ENCODE results near the gene AMELX. TPM values are rescaled to one million over a fixed set of nuclear protein-coding genes. Genes with fewer than 3 reads are reported as not detected.

The AMELX gene
- not detected for polyA plus RNA-seq (2012; ENCODE audit: insufficient read depth, insufficient read length)

- DNase-seq (ENCODE audit: low read depth, low spot score): no peak
These were observed at the start of gene AMELX for GRCh38 chrX:11293113-11293512. Gene AMELX, plus strand, starts transcription at chrX:11293413. Its CDS starts 1,376 bp downstream, at chrX:11294789.

DNA sequence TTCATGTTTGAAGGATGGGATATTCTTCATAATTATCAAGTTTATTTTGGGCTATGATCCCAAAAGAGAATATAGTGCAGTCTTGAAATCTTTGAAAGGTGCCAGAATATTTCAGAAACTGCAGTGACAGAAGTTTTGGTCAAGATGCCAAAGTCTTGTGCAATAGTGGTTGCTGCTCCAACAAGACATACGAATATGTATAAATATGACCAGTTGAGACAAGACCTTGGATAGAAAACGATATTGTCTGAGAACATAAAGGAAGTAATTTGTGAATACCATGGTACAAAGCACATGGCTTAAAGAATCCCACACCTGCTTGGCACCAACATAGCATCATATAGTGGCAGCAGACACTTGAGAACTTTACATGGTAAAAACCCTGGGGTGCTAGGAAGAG lies 48.6 kb upstream of the AMELX start:
- no peak overlapping the region for H3K4me3 ChIP-seq (ENCODE audit: low read length)
- no peak for DNase-seq (ENCODE audit: low read depth, low spot score)

More at GRCh38 chrX:11293113-11293512, at the start of gene AMELX:
- no peak within 1 kb of the TSS for H3K4me3 ChIP-seq (ENCODE audit: low read length)

GRCh38 chrX:11254417-11255109 lies 38.6 kb upstream of the AMELX start:
- no peak for DNase-seq (ENCODE audit: low read depth, low spot score)
- H3K4me3 ChIP-seq (ENCODE audit: low read length): no peak overlapping the region

DNA sequence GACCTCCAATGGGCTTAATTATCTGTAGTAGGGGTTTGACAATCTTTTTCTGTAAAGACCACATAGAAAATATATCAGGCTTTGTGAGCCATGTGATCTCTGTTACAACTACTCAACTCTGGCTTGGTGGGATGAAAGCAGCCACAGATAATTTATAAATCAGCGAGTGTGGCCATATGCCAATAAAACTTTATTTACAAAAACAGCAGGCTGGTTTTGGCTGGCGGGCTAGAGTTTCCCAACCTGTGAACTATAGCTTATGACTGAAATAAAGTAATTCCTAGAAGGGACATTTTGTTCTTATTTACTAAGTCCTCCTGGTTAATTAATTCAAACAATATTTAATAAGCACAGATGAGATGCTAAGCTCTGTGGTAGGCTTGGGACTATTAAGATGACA lies 35.9 kb upstream of the AMELX start:
- no peak for DNase-seq (ENCODE audit: low read depth, low spot score)
- no peak overlapping the region for H3K4me3 ChIP-seq (ENCODE audit: low read length)

- no peak for DNase-seq (ENCODE audit: low read depth, low spot score)
- H3K4me3 ChIP-seq (ENCODE audit: low read length): no peak overlapping the region
These were observed 35.5 kb upstream of the AMELX start for GRCh38 chrX:11257711-11258110.

DNA sequence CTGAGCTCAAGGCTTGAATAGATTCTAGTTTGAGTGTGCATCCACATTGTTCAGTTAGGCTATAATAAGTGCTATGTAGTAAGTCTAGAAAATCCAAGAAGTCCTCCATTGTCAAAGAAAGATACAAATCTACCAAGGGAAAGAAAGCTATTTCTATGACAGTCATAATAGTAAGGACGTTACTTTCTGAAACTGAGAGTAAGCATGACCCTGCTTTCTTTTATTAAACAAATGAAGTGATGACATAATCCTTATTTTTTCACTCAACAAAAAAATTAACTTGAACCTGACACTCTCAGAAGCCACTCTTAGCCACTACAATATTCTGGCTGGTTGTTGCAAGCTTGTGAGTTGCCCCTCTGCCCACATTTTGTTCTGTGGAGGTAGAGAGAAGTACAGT lies 33.8 kb upstream of the AMELX start:
- DNase-seq (ENCODE audit: low read depth, low spot score): no peak

GRCh38 chrX:11261260-11261659 lies 32.0 kb upstream of the AMELX start:
- H3K4me3 ChIP-seq (ENCODE audit: low read length): no peak overlapping the region
- no peak for DNase-seq (ENCODE audit: low read depth, low spot score)

More for the DNA sequence above, 33.8 kb upstream of the AMELX start:
- H3K4me3 ChIP-seq (ENCODE audit: low read length): no peak overlapping the region

DNA sequence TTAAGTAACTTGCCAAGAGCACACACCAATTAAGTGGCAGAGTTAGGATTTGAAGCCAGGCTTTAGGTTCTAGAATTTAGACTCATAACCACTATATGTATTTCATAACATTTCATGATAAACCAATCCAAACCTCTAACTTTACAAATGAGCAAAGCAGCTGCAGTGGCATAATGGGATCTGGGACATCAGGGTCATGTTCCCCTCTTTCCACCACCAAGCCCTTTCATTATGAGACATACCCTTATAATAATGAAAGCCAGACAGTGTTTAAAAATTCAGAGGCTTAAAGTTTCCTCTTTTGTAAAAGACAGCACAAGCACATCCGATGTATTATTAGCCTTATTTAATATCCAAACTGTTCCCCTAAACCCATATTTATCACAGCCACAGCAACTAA lies 28.3 kb upstream of the AMELX start:
- no peak for DNase-seq (ENCODE audit: low read depth, low spot score)

DNA sequence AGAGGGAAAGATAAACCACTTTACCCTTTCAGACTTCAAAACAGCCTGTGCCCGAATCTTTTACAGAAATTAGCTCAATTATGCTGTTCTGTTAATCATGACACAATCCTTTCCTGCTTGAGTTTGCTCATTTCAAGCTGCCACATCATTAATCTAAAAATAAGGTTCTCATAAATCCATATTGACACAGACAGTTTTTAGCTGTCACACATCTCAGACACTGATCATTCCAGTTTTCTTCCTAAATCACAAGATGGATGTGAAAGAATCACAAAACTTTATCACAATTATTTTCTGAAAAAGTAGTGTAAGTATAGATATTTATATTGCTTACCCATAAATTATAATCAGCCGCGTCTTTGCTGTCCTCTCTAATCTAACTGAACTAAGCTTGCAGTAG lies 27.9 kb upstream of the AMELX start:
- no peak for DNase-seq (ENCODE audit: low read depth, low spot score)
- H3K4me3 ChIP-seq (ENCODE audit: low read length): no peak overlapping the region

More for the DNA sequence above, 28.3 kb upstream of the AMELX start:
- no peak overlapping the region for H3K4me3 ChIP-seq (ENCODE audit: low read length)

DNA sequence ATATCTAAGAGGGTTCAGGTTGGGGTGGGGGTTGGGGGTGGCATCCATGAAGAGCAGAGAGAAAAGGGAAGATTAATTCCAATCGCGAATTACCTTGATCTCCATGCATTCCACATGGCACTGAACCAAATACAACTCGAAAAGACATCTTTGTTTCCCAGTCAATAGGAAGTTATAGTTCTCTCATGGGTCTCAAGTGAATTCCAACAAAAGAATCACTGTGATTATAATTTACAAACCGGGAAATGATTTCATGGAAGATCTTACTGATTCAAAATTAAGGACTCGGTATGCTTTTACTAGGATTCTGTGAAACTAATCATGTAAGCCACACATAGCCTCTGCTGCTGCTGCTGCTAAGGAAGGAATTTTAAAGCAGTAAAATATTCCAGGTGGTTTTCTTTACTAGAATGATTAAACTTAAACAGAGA lies 26.6 kb upstream of the AMELX start:
- H3K4me3 ChIP-seq (ENCODE audit: low read length): no peak overlapping the region
- no peak for DNase-seq (ENCODE audit: low read depth, low spot score)

DNA sequence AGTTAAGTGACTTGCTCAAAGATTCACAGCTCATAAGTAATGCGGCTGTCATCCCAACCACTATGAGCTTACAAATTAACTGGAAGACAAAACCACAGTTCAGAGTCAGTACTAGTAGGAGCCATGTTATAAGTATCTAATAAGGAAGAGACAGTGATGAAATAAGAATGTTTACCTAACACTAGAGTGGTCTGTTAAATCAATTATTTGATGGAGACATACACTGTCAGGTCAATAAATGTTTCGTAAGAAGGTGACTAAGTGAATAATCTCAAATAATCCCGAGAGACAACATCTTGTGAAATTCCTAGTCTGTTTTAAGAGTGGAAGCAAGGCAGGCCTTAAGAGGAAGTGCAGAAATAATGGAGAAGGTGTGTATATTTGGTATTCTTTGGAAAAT lies 25.8 kb upstream of the AMELX start:
- DNase-seq (ENCODE audit: low read depth, low spot score): no peak
- H3K4me3 ChIP-seq (ENCODE audit: low read length): no peak overlapping the region

DNA sequence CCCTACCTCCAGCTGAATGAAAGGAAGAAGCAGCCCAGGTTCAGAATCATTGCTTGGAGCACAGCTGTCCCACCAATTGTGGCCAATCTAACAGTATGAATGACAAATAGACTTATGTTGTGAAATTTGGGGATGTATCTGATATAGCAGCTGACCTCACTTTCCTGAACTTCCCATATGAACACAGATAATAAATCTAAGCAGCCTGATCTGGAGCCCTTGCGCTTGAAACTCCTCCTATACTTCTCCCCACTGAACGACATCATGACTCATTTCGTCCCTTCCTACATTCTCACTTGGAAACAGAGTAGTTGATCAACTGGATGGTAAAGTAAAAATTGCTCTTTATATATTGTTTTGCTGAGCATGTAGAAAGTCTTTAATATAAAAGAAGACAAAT lies 24.2 kb upstream of the AMELX start:
- H3K4me3 ChIP-seq (ENCODE audit: low read length): no peak overlapping the region
- no peak for DNase-seq (ENCODE audit: low read depth, low spot score)

DNA sequence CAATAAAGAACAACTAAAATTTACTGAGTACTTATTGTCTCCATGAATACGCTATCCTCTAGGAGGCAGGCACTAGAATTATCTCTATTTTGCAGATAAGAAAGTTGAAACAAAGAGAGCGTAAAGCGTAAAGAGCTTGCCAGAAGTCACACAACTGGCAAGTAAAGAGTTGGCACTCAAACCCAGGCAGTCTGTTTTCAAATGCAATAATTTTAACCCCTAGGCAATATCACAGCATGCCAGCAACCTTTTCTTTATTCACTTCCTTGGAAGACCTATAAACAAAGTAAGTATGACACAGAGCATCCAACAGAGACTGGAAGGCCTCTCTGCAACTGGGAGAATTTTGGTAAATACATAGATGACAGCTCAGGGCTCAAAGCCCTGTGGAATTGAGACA lies 23.2 kb upstream of the AMELX start:
- no peak for DNase-seq (ENCODE audit: low read depth, low spot score)

GRCh38 chrX:11272290-11272689 lies 20.9 kb upstream of the AMELX start:
- no peak overlapping the region for H3K4me3 ChIP-seq (ENCODE audit: low read length)
- DNase-seq (ENCODE audit: low read depth, low spot score): no peak

More for the DNA sequence above, 23.2 kb upstream of the AMELX start:
- no peak overlapping the region for H3K4me3 ChIP-seq (ENCODE audit: low read length)

DNA sequence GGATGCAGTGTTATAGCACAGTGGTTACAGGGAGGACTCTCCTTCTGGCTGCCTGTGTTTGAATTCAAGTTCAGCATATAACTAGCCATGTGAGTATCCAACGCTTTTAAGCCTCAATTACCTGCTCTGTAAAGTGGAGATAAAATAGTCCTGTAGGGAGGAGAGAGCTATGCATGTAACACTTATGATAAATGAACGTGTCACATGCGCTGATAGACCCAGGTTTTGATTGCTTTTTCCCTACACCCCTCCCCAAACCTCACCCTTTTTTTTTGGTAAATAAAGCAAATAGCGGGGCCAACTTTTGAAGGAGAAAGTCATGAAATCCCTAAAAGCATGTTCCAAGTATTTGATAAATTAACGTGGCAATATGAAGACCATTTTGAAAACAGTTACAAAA lies 20.4 kb upstream of the AMELX start:
- H3K4me3 ChIP-seq (ENCODE audit: low read length): no peak overlapping the region
- no peak for DNase-seq (ENCODE audit: low read depth, low spot score)

DNA sequence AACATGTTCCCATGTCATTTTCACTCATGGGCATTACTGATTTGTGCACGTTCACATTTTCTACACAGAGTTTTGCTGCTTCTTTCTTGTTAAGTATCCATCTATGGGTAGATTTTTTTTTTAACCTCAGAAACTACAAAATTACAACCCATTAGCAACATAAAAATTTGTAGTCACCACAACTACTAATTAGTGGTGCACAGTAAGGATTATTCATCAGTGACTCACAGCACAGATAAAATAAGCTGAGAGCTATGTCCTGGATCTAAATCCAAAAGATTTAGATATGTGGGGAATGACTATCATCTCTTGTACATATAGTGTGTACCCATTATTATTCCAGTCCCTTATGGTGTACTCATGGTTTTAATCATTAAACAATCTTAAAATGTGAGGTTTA lies 19.7 kb upstream of the AMELX start:
- DNase-seq (ENCODE audit: low read depth, low spot score): no peak
- H3K4me3 ChIP-seq (ENCODE audit: low read length): no peak overlapping the region

DNA sequence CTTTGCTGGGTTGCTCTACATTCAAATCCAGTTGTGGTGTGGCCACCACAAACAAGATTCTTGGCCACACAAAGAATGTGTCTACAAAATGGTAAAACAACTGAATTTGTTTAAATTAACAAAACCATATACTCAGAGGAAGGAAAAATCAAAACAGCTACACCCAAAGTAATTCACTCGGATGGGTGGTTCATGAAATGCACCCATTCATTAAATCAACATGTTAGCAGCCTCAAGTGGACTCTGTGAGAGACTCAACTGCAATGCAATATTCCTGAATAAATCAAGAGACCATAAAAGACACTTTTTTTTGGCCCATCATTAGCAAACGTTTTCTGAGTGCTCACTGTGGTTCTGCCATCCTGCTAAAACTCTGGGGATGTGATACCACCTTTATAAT lies 11.2 kb upstream of the AMELX start:
- DNase-seq (ENCODE audit: low read depth, low spot score): no peak
- no peak overlapping the region for H3K4me3 ChIP-seq (ENCODE audit: low read length)

- DNase-seq (ENCODE audit: low read depth, low spot score): no peak
- no peak overlapping the region for H3K4me3 ChIP-seq (ENCODE audit: low read length)
These were observed 7.6 kb upstream of the AMELX start for GRCh38 chrX:11285651-11286050.

- no peak for DNase-seq (ENCODE audit: low read depth, low spot score)
- no peak overlapping the region for H3K4me3 ChIP-seq (ENCODE audit: low read length)
These were observed 5.7 kb upstream of the AMELX start for GRCh38 chrX:11287505-11287904.

- DNase-seq (ENCODE audit: low read depth, low spot score): no peak
- H3K4me3 ChIP-seq (ENCODE audit: low read length): no peak overlapping the region
These were observed 2.7 kb upstream of the AMELX start for GRCh38 chrX:11290416-11291102.

- no peak overlapping the region for H3K4me3 ChIP-seq (ENCODE audit: low read length)
These were observed 2.8 kb downstream of the AMELX start for GRCh38 chrX:11296051-11296450.

More at GRCh38 chrX:11296051-11296450, 2.8 kb downstream of the AMELX start:
- no peak for DNase-seq (ENCODE audit: low read depth, low spot score)

Measured in Jurkat, Clone E6-1 (cell line).